Mesenteric fat pad (tissue), 1 donor: Measurements from ENCODE around the gene TP53I3. TPM values are rescaled to one million over a fixed set of nuclear protein-coding genes. Genes with fewer than 3 reads are reported as not detected.
"Not testable (repeated sequence)": the region's sequence is repeated elsewhere in the genome, so short reads cannot be mapped to it uniquely, and the experiment has no call there.

ENCODE experiments used
- DNase-seq: peaks from one replicate; pipeline ENCODE4 v3.0.0-alpha.2; 2020; ENCODE audit warnings: low spot score
- total RNA-seq: library from RNA; stranded (reverse); fragmentation: NEBNext Ultra II Directional; extraction: Animal tissue kit (Norgen Biotek cat#: 25700); gene quantifications from one replicate; pipeline ENCODE4 v1.2.1, GENCODE V29; 2021
- donor health status: DM: yes; HTN: yes; CAD: no.

TP53I3 gene
- total RNA-seq, 1 donor from 2014 or later, result 12.0 TPM

GRCh38 chr2:24101992-24102391, 17.4 kb upstream of the TP53I3 start:
- DNase-seq, result no peak

GRCh38 chr2:24100732-24101131, 16.1 kb upstream of the TP53I3 start:
- not testable (repeated sequence) for DNase-seq

GRCh38 chr2:24095171-24095677, 10.6 kb upstream of the TP53I3 start:
- DNase-seq, result not testable (repeated sequence)

- not testable (repeated sequence) for DNase-seq
These were observed 8.6 kb upstream of the TP53I3 start for GRCh38 chr2:24093270-24093669.

GRCh38 chr2:24088821-24089359, 4.3 kb upstream of the TP53I3 start:
- no peak for DNase-seq

- DNase-seq, result no peak
These were observed 2.4 kb upstream of the TP53I3 start for GRCh38 chr2:24087032-24087431.

GRCh38 chr2:24086241-24086640, 1.6 kb upstream of the TP53I3 start:
- no peak for DNase-seq

GRCh38 chr2:24085200-24085489, 511 bp upstream of the TP53I3 start:
- DNase-seq, result no peak

GRCh38 chr2:24083567-24084385, 858 bp downstream of the TP53I3 start:
- DNase-seq, result peak; percentile 96

GRCh38 chr2:24082787-24083566, 1.7 kb downstream of the TP53I3 start:
- DNase-seq, result no peak

- DNase-seq, result no peak
These were observed 3.9 kb downstream of the TP53I3 start for GRCh38 chr2:24080701-24081100.

- DNase-seq, result no peak
These were observed 6.8 kb downstream of the TP53I3 start for GRCh38 chr2:24077879-24078278.

GRCh38 chr2:24077535-24077877, 7.1 kb downstream of the TP53I3 start:
- DNase-seq, result no peak

- DNase-seq, result no peak
These were observed 7.6 kb downstream of the TP53I3 start for GRCh38 chr2:24076849-24077534.

- peak; percentile 97 for DNase-seq
These were observed 8.5 kb downstream of the TP53I3 start, which contains the start of gene SF3B6 for GRCh38 chr2:24075915-24076848. SF3B6 (minus strand) TSS chr2:24076326; CDS start chr2:24076229, 97 bp downstream.

GRCh38 chr2:24075259-24075658, 9.4 kb downstream of the TP53I3 start:
- DNase-seq, result no peak

- DNase-seq, result no peak
These were observed 10.8 kb downstream of the TP53I3 start for GRCh38 chr2:24073816-24074215.

GRCh38 chr2:24072259-24072658, 12.4 kb downstream of the TP53I3 start:
- DNase-seq, result no peak

GRCh38 chr2:24065341-24065740, 19.3 kb downstream of the TP53I3 start:
- DNase-seq, result no peak

GRCh38 chr2:24058564-24059271, 25.9 kb downstream of the TP53I3 start:
- DNase-seq, result no peak
